Measurements from ENCODE around the gene ABI3.

ABI3 gene

GRCh38 chr17:49197346-49197998 lies 13.0 kb upstream of the ABI3 start:
- no peak for DNase-seq (ENCODE audit: low spot score)

- DNase-seq (ENCODE audit: low spot score), result no peak
Measured at GRCh38 chr17:49198211-49198610, 12.3 kb upstream of the ABI3 start.

GRCh38 chr17:49200423-49201083 lies 10.0 kb upstream of the ABI3 start:
- no peak for DNase-seq (ENCODE audit: low spot score)

GRCh38 chr17:49201481-49201927 lies 9.0 kb upstream of the ABI3 start:
- DNase-seq (ENCODE audit: low spot score), result peak; percentile 44

- DNase-seq (ENCODE audit: low spot score), result no peak
Measured at GRCh38 chr17:49203796-49204195, 6.7 kb upstream of the ABI3 start.

- peak; percentile 65 for DNase-seq (ENCODE audit: low spot score)
Measured at GRCh38 chr17:49204516-49204915, 6.0 kb upstream of the ABI3 start.

GRCh38 chr17:49209061-49209571 lies 1.4 kb upstream of the ABI3 start:
- no peak for DNase-seq (ENCODE audit: low spot score)

GRCh38 chr17:49213399-49213798 lies 2.9 kb downstream of the ABI3 start:
- no peak for DNase-seq (ENCODE audit: low spot score)

- DNase-seq (ENCODE audit: low spot score), result no peak
Measured at GRCh38 chr17:49213847-49214246, 3.3 kb downstream of the ABI3 start.

- no peak for DNase-seq (ENCODE audit: low spot score)
Measured at GRCh38 chr17:49214676-49215360, 4.3 kb downstream of the ABI3 start.

- no peak for DNase-seq (ENCODE audit: low spot score)
Measured at GRCh38 chr17:49216482-49216881, 6.0 kb downstream of the ABI3 start.

GRCh38 chr17:49216953-49217650 lies 6.6 kb downstream of the ABI3 start:
- DNase-seq (ENCODE audit: low spot score), result no peak

- DNase-seq (ENCODE audit: low spot score), result no peak
Measured at GRCh38 chr17:49217651-49218413, 7.3 kb downstream of the ABI3 start.

- no peak for DNase-seq (ENCODE audit: low spot score)
Measured at GRCh38 chr17:49218941-49219913, 8.7 kb downstream of the ABI3 start.

- no peak for DNase-seq (ENCODE audit: low spot score)
Measured at GRCh38 chr17:49219987-49220386, 9.5 kb downstream of the ABI3 start.

GRCh38 chr17:49223168-49223516 lies 12.6 kb downstream of the ABI3 start:
- DNase-seq (ENCODE audit: low spot score), result no peak

- DNase-seq (ENCODE audit: low spot score), result peak; percentile 81
Measured at GRCh38 chr17:49223517-49224197, 13.2 kb downstream of the ABI3 start.

GRCh38 chr17:49224198-49224996 lies 13.9 kb downstream of the ABI3 start:
- DNase-seq (ENCODE audit: low spot score), result no peak

GRCh38 chr17:49224997-49225337 lies 14.5 kb downstream of the ABI3 start:
- DNase-seq (ENCODE audit: low spot score), result no peak
